MCF 10A (cell line): ENCODE results near the gene MAP2K3. TPM values are rescaled to one million over a fixed set of nuclear protein-coding genes. Genes with fewer than 3 reads are reported as not detected.

ENCODE experiments used
- BruUV-seq: library from RNA; stranded (reverse); fragments of 400-500 nt; replicated peaks from 2 replicates; lab custom pipeline; 2021; lab: Mats Ljungman, UMichigan
- CTCF ChIA-PET: fragments of 300-600 bp; sonication (Branson Sonifier 250); formaldehyde crosslinking; extraction: SDS; loops from one replicate; lab custom pipeline; 2021; ENCODE audit warnings: antibody characterized with exemption, inconsistent platforms; lab: Yijun Ruan, JAX
- POLR2A ChIA-PET: fragments of 300-600, 350-650 bp; sonication (Branson Sonifier 250); formaldehyde crosslinking; extraction: SDS; loops from one replicate; lab custom pipeline; 2020; ENCODE audit warnings: antibody characterized with exemption, inconsistent platforms; lab: Yijun Ruan, JAX
- DNase-seq: peaks from one replicate; pipeline ENCODE4 v3.0.0-alpha.2; 2018; ENCODE audit not compliant: unreplicated experiment
- H3K27ac Mint-ChIP-seq: one replicate; pipeline ENCODE4 v1.8.0; 2022; ENCODE audit warnings: mild to moderate bottlenecking, low read depth, mixed read lengths; ENCODE audit not compliant: unreplicated experiment
- H3K27me3 Mint-ChIP-seq: one replicate; pipeline ENCODE4 v1.8.0; 2022; ENCODE audit warnings: mixed read lengths; ENCODE audit not compliant: insufficient read depth, unreplicated experiment
- H3K36me3 Mint-ChIP-seq: one replicate; pipeline ENCODE4 v1.8.0; 2022; ENCODE audit warnings: mild to moderate bottlenecking, moderate library complexity, mixed read lengths; ENCODE audit not compliant: insufficient read depth, unreplicated experiment
- H3K4me1 Mint-ChIP-seq: one replicate; pipeline ENCODE4 v1.8.0; 2022; ENCODE audit warnings: mixed read lengths; ENCODE audit not compliant: insufficient read depth, unreplicated experiment
- H3K4me3 Mint-ChIP-seq: one replicate; pipeline ENCODE4 v1.8.0; 2022; ENCODE audit warnings: mild to moderate bottlenecking, moderate library complexity, mixed read lengths; ENCODE audit not compliant: unreplicated experiment
- H3K9me3 Mint-ChIP-seq: one replicate; pipeline ENCODE4 v1.8.0; 2022; ENCODE audit warnings: mixed read lengths; ENCODE audit not compliant: unreplicated experiment
- intact Hi-C: fragments of 100-400 bp; cut with micrococcal nuclease; formaldehyde crosslinking; loops from 2 replicates; pipeline ENCODE4 v1.14.1; 2022
- total RNA-seq: library from RNA; stranded (reverse); gene quantifications from 2 replicates; pipeline ENCODE4 v1.2.3, GENCODE V29; 2022
- TF ChIP-seq, protein P1 (sequence below): fragments of 200-600 bp; IDR thresholded peaks from one replicate; pipeline ENCODE4 v1.8.0; 2022; ENCODE audit warnings: antibody characterized with exemption, mild to moderate bottlenecking; ENCODE audit not compliant: unreplicated experiment

MAP2K3 gene
- total RNA-seq, 1 experiment from 2014 or later, result 45.2 TPM

DNA sequence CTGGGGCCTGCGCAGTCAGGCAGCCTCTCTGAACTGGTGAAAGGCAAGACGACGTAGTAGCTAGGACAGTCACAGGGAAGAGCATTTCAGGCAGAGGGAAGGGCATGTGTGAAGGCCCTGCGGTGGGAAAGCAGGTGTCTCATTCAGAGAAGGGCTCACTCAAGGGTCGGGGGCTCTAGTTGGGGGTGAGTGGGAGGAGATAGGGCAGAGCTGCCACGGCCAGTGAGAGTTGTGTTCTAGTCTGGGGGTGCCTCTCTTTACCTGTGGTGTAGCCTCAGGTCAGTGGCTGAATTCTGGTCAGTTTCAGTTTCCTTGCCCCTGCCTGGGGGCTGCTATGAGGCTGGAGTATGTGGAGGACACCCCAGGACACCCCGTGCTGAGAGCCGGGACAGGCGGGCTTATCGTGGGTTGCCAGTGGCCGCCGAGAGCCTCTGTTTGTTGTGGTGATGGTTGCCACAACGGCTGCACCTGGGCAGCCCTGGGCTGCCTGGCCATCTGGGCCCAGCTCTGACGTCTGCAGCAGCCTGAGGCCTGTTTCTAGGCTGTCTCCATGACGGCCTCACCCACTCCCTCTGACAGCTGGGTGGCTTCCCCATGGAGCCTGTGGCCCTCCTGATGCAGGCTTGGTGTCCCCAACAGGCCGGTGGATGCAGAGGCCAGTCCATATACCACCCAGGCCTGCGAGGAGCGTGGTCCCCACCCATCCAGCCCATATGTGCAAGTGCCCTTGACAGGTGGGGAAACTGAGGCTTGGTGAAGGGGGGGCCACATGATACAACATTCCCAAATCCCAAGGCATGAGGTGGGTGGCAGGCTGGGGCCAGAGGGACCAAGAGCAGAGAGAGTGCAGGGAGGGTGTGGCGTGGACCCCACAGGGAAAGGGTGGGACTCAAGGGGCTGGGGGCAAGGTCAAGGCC lies 10.8 kb downstream of the MAP2K3 start:
- BruUV-seq, result no TSS peak
- Mint-ChIP-seq H3K4me3 (no peak overlapping the region), H3K36me3 (peaks cover 53% of the 10 kb centered on the region), H3K27ac (peak overlapping the region; percentile 54), H3K9me3 (no peaks in the 10 kb centered on the region), H3K27me3 (no peaks in the 10 kb centered on the region), H3K4me1 (peaks cover 6% of the 10 kb centered on the region)
- intact Hi-C loops, result no loop called here
- POLR2A ChIA-PET, result no interaction called here
- DNase-seq, result no peak
- CTCF ChIA-PET, result interaction anchor here (1.1 kb wide), 1 partner anchor 9 kb away, joined by 3 read pairs; no protein-coding TSS in a partner anchor
- TF ChIP-seq, protein P1, sequence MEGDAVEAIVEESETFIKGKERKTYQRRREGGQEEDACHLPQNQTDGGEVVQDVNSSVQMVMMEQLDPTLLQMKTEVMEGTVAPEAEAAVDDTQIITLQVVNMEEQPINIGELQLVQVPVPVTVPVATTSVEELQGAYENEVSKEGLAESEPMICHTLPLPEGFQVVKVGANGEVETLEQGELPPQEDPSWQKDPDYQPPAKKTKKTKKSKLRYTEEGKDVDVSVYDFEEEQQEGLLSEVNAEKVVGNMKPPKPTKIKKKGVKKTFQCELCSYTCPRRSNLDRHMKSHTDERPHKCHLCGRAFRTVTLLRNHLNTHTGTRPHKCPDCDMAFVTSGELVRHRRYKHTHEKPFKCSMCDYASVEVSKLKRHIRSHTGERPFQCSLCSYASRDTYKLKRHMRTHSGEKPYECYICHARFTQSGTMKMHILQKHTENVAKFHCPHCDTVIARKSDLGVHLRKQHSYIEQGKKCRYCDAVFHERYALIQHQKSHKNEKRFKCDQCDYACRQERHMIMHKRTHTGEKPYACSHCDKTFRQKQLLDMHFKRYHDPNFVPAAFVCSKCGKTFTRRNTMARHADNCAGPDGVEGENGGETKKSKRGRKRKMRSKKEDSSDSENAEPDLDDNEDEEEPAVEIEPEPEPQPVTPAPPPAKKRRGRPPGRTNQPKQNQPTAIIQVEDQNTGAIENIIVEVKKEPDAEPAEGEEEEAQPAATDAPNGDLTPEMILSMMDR, result no peak

DNA sequence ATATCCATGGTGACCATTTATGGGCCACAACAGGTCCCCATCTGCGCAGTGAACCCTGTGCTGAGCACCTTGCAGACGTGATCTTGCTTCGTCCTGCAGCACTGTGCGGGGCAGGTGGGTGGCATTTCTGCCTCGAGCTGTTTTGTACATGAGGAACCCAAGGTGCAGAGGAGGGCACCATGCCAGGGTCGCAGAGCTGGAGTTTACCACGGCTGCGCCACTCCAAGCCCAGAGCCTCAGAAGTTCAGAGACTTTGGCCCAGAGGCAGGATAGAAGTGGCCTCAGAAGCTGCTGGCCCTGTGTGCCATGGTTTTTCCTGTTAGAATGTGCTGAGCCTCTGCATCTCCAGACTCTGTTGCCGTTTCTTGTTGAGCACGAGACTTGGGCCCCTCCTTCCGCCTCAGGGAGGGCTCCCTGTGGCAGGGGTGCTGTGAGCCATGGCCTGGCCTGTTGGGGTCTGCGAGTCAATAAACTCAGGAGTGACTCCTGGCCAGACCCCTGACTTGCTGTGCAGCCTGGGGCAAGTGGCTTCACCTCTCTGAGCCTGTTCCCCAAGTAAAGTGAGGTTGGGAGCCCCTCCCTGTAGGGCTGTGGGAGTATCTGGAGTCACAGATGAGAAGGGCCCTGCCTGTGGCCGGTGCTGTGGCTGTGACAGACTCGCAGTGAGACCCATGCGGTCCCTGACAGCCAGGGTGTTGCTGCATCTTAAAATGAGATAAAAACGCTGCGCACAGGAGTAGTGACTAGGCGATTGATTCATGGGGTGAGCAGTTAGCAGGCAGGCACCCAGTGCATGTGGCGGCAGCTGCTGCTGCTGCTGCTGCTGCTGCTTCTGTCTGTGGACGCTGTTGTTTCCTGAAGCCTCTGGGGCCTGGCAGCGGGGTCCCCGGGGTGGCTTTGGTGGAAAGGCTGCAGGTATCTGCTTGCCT lies 11.8 kb downstream of the MAP2K3 start:
- Mint-ChIP-seq H3K27me3 (no peaks in the 10 kb centered on the region), H3K27ac (no peak overlapping the region), H3K36me3 (peaks cover 49% of the 10 kb centered on the region), H3K9me3 (no peaks in the 10 kb centered on the region), H3K4me3 (no peak overlapping the region), H3K4me1 (peaks cover 6% of the 10 kb centered on the region)
- no TSS peak for BruUV-seq
- ChIA-PET POLR2A (no interaction called here), CTCF (interaction anchor here (0.6 to 1.1 kb wide), 2 partner anchors 10 to 178 kb away, joined by 3 read pairs; no protein-coding TSS in a partner anchor)
- no peak for DNase-seq
- intact Hi-C loops, result no loop called here
- TF ChIP-seq, protein P1, result no peak

- Mint-ChIP-seq H3K36me3 (peaks cover 49% of the 10 kb centered on the region), H3K4me1 (peaks cover 6% of the 10 kb centered on the region), H3K4me3 (no peak overlapping the region), H3K27ac (no peak overlapping the region), H3K9me3 (no peaks in the 10 kb centered on the region), H3K27me3 (no peaks in the 10 kb centered on the region)
- DNase-seq, result no peak
- BruUV-seq, result no TSS peak
- intact Hi-C loops, result no loop called here
- ChIA-PET POLR2A (no interaction called here), CTCF (interaction anchor here (0.9 kb wide), 1 partner anchor 13 kb away, joined by 3 read pairs; no protein-coding TSS in a partner anchor)
- TF ChIP-seq, protein P1, result no peak
Observed at GRCh38 chr17:21297026-21297520, 12.6 kb downstream of the MAP2K3 start.
